Lower leg skin (tissue), 4 donors: Measurements from ENCODE around the gene CEP112. TPM values are rescaled to one million over a fixed set of nuclear protein-coding genes. Genes with fewer than 3 reads are reported as not detected.
"Not testable (repeated sequence)": the region's sequence is repeated elsewhere in the genome, so short reads cannot be mapped to it uniquely, and the experiment has no call there.

Source experiments
- DNase-seq, 2 donors: peaks; one replicate each; pipeline ENCODE4 v3.0.0-alpha.2; 2019; ENCODE audit warnings: low spot score in 2 of 2
- H3K4me3 ChIP-seq: fragments of 200-600 bp; sonication (generic); 2 replicates; pipeline ENCODE4 v1.5.1; 2017; ENCODE audit warnings: mild to moderate bottlenecking, low read depth; ENCODE audit not compliant: poor library complexity, severe bottlenecking
- POLR2A ChIP-seq, 2 donors: fragments of 450-650 bp; IDR thresholded peaks; one replicate each; pipeline ENCODE4 v1.6.1; 2016 to 2017; ENCODE audit warnings: antibody characterized with exemption in 2 of 2, mild to moderate bottlenecking in 1 of 2, moderate library complexity in 1 of 2
- WGBS, 2 donors: methylation state at CpG; one replicate each; pipeline ENCODE4 v1.1.5; 2018; 5-methylcytosine and 5-hydroxymethylcytosine counted together
- intact Hi-C: fragments of 100-400 bp; cut with DNase I; formaldehyde crosslinking; loops from one replicate; pipeline ENCODE4 v1.15.0; 2023; ENCODE audit warnings: low total_unique reads
- total RNA-seq, 4 donors: library from RNA; depleted of rRNA; stranded (reverse); fragments of >200 nt; gene quantifications; one replicate each; pipeline ENCODE4 v1.1.0, GENCODE V29; 2016
- TF ChIP-seq, protein P1 (sequence below), 3 donors: fragments of 450-650 bp; IDR thresholded peaks; one replicate each; pipeline ENCODE4 v1.5.1; 2016; ENCODE audit warnings: antibody characterized with exemption in 3 of 3, mild to moderate bottlenecking in 3 of 3, moderate library complexity in 2 of 3

The CEP112 gene
- total RNA-seq, 4 donors from 2014 or later = 1.6 to 7.6 (median 3.6) TPM

DNA sequence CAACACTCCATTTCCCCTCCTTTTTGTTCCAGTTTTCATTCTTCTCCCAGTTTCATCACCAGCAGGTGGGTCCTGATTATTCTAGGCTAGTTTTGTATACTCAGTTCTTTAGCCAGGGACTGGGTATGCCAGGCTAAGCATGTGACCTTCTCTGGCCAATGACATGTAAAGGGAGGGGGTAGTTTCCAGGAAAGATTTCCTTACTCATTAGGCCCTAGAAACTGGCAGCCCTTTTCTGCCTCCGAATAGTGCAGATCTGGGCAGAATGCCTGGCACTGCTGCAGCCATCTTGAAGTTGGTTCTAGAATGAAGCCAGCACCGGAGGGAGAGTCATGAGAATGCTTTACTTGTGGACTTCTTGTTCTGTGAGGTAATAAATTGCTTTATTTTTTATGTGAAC is 503.6 kb downstream of the CEP112 start:
- intact Hi-C loops = no loop called here
- H3K4me3 ChIP-seq = no peak overlapping the region
- 59 to 76% methylated on average over 2 of the region's 2 CpGs for WGBS, 2 donors
- no peak for TF ChIP-seq POLR2A (IDR thresholded peaks at IDR 0.05)
- TF ChIP-seq, protein P1, sequence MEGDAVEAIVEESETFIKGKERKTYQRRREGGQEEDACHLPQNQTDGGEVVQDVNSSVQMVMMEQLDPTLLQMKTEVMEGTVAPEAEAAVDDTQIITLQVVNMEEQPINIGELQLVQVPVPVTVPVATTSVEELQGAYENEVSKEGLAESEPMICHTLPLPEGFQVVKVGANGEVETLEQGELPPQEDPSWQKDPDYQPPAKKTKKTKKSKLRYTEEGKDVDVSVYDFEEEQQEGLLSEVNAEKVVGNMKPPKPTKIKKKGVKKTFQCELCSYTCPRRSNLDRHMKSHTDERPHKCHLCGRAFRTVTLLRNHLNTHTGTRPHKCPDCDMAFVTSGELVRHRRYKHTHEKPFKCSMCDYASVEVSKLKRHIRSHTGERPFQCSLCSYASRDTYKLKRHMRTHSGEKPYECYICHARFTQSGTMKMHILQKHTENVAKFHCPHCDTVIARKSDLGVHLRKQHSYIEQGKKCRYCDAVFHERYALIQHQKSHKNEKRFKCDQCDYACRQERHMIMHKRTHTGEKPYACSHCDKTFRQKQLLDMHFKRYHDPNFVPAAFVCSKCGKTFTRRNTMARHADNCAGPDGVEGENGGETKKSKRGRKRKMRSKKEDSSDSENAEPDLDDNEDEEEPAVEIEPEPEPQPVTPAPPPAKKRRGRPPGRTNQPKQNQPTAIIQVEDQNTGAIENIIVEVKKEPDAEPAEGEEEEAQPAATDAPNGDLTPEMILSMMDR (IDR thresholded peaks at IDR 0.05) = no peak
- DNase-seq = no peak

DNA sequence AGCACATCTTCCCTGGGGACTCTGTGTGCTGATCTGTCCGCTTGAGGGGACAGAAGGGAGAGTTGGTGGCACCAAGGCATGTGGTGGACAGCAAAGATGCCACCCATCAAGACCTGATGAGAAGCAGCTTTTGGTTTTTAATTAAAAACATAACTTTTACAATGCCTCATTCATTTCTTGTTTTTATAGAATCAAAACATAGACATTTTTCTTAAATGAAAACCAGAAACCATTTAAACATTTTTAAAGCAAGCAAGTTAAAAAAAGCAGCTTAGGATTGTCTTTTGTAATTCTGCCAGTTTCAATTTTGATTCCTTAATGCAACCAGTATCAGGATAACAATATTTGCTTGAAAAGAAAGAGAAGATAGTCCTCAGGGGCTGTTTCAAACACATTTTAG is 506.8 kb downstream of the CEP112 start:
- intact Hi-C loops = no loop called here
- no peak overlapping the region for H3K4me3 ChIP-seq
- TF ChIP-seq, protein P1 (IDR thresholded peaks at IDR 0.05) = no peak
- TF ChIP-seq POLR2A (IDR thresholded peaks at IDR 0.05) = no peak
- 63% methylated on average over 1 of the region's 1 CpG for WGBS, 2 donors
- DNase-seq = no peak

DNA sequence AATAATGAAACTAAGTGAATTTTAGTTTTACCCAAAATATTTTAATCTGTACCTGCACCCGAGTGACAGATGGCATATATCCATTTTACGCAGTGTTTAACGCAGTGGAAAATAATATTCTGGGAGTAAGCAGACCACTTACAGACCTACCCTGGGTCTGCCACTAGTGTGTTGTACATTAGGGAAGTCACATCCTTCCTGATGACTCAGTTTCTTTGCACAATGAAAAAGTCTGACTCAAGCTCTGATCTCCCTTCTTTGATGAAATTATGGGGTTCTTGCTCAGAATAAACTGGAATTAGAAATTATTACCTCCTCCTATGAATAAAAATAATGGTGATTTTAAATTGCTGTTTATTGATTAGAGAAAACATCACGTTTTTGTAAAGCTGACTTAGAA is 507.3 kb downstream of the CEP112 start:
- intact Hi-C loops = no loop called here
- 72 to 85% methylated on average over 4 of the region's 4 CpGs for WGBS, 2 donors
- no peak overlapping the region for H3K4me3 ChIP-seq
- TF ChIP-seq, protein P1 (IDR thresholded peaks at IDR 0.05) = no peak
- no peak for TF ChIP-seq POLR2A (IDR thresholded peaks at IDR 0.05)
- no peak for DNase-seq

DNA sequence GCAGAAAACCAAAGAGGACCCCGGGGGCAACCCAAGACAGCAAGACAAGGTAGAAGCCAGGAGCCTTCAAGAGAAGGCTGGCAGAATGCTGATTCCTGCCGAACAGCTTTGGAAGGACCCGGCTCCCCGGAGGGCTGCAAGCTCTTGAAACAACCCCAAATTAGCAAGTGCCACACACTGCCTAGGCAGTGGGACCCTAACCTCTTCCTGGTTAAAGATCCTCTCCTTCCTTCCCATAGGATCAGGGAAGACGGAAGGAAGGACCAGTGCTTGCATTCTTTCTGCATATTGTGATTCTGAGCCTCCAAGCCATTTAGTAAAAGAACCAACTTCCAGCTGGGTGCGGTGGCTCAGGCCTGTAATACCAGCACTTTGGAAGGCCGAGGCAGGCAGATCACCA is 508.5 kb downstream of the CEP112 start:
- WGBS, 2 donors = 82 to 84% methylated on average over 7 of the region's 7 CpGs
- no peak for TF ChIP-seq POLR2A (IDR thresholded peaks at IDR 0.05)
- TF ChIP-seq, protein P1 (IDR thresholded peaks at IDR 0.05) = no peak
- no peak for DNase-seq
- no peak overlapping the region for H3K4me3 ChIP-seq
- intact Hi-C loops = no loop called here

DNA sequence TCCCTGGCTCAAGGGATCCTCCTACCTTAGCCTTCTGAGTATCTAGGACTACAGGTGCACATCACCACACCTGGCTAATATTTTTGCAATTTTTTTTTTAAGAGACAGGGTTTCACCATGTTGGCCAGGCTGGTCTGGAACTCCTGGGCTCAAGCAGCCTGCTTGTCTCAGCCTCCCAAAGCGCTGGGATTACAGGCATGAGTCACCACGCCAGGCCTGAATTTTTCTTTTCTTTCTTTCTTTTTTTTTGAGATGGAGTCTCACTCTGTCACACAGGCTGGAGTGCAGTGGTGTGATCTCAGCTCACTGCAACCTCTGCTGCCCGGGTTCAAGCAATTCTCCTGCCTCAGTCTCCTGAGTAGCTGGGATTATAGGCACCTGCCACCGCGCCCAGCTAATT is 510.2 kb downstream of the CEP112 start:
- 74 to 82% methylated on average over 5 of the region's 5 CpGs for WGBS, 2 donors
- intact Hi-C loops, DNase-seq, H3K4me3 ChIP-seq: not testable (repeated sequence)

DNA sequence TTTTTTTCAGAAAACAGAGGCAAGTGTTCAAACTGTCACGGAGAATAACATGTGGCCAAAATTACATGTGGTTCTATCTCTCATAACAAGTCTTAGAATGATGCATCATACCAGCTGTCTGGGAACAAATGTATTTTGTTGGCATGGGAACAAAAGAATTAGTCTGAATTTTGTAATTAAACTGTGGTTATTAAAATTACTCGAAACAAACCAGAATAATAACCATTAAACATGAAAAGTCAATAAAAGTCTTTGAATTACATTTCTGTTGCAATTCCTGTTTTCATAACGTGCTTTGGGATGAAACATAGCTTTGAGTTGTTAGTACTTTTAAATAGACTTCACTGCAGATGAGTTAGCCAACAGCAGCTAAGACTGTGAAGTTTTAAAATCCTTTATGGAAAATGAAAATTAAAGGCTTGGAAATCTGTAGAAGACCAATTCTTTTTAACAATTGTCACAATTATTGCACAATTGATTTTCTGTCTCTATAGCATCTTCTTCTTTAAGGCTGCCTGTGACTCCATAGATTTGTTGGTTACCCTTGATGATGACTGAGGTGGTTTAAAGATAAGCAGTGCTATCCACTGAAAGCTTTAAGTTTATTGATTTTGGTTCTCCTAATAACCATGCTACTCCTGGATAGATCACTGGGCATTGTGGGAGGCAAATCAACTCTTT is 512.6 kb downstream of the CEP112 start:
- TF ChIP-seq, protein P1 (IDR thresholded peaks at IDR 0.05) = no peak
- no peak for TF ChIP-seq POLR2A (IDR thresholded peaks at IDR 0.05)
- intact Hi-C loops = no loop called here
- 36 to 46% methylated on average over 3 of the region's 3 CpGs for WGBS, 2 donors
- no peak for DNase-seq
- no peak overlapping the region for H3K4me3 ChIP-seq
